GM18505 (cell line): Measurements from ENCODE around the gene CCDC195.

Experiments
- ATAC-seq: cut with Tn5 transposase; IDR thresholded peaks from one replicate; pipeline ENCODE4 v1.9.1; 2021; ENCODE audit not compliant: unreplicated experiment
- POLR2A ChIP-seq: IDR thresholded peaks from 4 replicates; pipeline ENCODE4 v1.6.1; 2011; ENCODE audit warnings: borderline replicate concordance; ENCODE audit not compliant: insufficient read depth, insufficient read length; ENCODE audit errors: extremely low read depth

The CCDC195 gene

DNA sequence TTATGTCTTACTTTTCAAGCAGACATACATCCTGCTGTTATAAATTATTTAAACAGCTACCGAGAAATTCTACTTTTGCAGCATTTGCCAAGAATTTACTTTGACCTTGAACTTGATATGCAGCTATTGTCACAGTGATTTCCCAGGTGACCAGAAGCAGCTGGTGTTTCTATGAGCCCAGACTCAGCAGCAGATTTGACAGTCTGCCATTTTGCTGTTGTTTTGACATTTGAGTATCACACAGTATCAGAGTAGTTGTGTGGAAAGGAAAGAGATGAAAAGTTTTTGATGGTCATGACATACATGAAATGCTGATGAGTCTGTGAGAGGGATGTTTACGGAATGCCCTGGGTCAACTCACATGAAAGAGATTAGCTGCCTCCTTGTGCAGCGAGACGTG, 6.6 kb upstream of the CCDC195 start:
- no peak for ATAC-seq
- no peak for TF ChIP-seq POLR2A

DNA sequence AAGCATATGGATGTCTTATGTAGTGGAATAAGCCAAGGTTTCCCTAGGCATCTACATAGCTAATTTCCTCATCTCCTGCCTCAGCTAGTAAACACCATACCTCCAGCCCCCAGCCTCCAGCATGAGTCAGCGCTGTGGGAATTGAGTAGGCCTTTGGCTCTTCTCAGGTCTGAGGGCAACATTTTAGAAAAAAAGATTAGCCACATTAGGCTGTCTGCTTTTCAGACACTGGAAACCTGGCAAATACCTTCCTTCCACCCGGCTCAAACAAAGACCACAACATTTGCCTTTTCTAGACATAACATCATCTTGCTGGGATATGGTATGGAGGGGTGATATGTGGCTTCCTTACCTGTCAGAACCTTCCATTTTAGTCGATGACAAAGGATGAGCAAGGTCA, 6.1 kb upstream of the CCDC195 start:
- ATAC-seq: no peak
- no peak for TF ChIP-seq POLR2A

DNA sequence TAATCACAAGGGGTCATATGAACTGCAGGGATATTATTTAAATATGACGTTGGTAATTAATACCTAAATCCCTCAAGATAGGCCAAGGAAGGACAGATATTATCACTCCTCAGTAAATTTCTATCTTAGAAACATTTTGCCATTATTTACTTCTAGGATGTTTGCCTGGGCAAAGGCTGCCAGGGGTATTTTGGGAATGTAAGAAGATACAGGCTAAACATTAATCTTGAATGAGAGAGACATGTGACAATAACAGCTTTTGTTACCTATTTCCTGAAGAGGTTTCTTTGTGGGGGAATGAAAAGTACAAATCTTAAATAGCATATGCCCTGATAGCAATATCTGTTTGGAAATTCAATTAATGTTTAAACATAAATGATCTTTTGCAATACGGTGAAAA, 756 bp upstream of the CCDC195 start:
- no peak for ATAC-seq
- TF ChIP-seq POLR2A: no peak

DNA sequence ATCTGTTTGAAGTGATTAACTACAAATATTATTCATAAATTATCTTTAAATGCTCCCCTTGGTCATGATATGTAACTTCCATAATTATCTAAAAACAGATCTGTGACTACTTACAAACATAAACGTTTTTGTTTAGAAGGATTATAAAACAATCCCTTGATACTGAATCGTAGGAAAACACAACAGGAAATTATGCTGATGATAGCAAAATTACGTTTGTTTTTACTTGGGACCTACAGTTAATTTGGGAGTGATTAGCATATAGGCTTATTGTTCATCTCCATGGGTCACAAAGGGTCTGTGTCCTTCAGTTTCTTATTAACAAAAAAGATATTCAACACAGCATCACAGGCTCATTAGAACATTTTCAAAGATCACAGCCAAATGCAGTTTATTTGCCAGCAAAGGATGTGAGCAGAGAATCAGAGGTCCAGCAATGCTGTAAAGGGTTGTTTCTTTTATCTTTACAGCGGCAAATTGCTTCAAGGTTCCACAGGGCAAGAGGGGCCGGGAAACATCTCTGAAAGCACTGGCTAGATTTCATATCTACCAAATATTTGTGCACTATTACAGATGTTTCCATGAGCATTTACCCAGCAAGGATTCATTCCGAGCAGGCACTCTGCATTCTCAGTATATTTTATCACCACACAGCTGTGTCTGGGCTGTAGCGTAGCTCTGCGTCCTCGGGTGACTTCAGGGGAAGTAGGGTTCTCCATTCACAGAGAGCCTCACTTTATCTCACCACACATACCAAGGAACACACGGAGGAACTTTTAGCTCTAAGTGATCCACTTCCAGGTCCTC, 4.1 kb downstream of the CCDC195 start:
- no peak for ATAC-seq
- TF ChIP-seq POLR2A: no peak

DNA sequence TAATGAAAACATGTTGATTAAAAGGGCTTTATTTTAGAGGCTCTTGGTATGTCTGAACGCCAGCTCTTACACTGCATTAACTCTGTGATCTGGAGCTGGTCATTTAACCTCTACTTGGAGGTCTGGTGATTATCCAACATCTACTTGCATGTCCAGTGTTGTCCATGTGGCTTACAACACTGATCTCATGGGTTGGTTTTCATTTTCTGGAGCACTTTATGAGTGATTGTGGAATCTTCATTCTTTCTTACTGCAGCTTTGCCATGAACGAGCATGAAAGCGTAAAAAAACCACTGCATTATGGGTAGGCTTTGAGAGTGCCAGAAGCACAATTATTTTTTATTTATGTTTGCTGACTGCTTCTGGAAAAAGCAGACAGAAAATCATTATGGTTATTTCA, 4.8 kb downstream of the CCDC195 start:
- TF ChIP-seq POLR2A: no peak
- ATAC-seq: no peak

DNA sequence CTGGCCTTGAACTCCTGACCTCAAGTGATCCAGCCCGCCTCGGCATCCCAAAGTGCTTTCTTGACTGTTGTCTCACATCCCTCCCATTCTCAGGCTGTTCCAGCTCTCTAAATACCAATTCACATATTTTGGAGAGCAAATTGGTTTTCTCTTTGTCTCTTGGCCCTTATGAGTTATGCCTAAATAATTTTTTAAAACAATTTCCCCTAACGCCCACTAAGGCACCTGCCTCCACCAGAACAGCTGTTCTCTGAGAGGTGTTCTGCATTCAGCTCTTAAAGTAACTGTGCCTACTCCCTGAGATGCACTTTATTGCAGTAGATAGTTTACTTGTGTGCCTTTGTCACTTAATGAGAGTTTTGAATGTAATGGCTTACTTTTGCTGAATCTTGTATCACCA, 6.9 kb downstream of the CCDC195 start:
- TF ChIP-seq POLR2A: no peak
- no peak for ATAC-seq

DNA sequence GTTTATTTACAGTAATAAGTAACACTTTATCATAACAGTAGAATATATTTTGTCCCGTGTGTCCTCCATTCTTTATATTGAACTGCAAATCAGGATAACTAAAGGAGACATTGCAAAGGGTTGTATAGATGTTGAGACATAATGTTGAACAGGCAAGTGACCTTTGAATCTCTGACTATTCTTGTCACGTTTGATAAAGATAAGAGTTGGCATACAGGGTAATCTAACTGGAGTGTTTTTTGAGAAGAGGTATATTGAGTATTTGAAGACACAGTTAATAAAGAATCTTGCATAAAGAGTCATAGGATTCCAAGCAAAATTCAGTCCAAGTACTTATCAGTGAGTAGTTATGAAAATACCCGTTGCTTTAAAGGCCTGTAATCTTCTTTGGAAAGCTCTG, 21.7 kb downstream of the CCDC195 start:
- no peak for TF ChIP-seq POLR2A

DNA sequence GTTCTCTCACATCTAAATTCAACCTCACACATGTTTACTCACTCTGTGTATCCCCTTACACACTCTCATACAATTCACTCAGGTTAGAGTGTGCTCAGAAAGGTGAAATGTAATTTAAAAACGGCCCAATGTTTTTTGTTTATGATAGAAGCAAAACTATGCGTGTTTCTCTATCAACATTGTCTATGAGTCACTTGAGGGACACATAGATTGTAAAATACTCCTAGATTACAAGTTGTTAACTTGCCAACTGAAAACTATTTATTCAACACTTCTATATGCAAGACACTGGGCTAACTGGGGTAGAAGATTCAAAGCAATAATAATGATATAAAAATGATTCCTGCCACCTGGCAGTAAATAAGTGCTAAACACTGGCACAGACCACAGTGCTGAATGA, 24.6 kb downstream of the CCDC195 start:
- TF ChIP-seq POLR2A: no peak
- ATAC-seq: no peak

More for the DNA sequence above, 21.7 kb downstream of the CCDC195 start:
- no peak for ATAC-seq

DNA sequence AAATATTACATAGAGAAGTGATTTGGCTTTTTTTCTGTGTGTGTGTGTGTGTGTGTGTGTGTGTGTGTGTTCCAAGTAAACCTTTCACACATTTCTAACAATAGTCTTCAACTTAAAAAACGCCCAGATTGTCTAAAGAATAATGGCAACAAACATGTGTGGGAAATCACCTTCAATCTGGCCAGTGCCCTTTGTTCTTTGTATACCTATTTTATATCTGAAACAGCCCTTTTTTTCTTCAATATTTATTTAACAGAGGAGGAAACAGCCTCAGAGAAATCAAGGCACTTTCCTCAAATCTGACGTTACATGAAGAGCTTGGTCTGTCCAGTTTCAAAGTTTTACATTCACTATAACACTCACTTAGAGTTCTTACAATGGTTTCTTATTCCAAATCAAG, 25.3 kb downstream of the CCDC195 start:
- no peak for ATAC-seq

DNA sequence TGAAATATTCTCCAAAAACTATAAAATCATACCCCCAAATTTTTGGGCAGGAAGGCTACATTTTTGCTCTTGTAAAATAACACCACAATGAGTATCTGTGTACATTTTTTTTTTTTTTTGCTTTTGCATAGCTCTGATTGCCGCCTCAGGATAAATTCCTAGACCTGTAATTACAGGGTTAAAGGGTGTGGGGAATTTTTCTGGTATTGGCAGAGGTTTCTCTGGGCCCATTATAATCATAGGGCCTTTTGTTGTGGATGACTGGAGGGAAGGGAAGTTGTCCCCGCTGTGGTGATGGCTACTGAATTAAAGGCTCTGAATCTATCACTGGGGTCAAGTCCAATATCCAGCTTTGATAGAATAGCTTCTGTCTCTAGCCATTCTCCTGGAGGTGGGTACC, 26.6 kb downstream of the CCDC195 start:
- ATAC-seq: no peak
- no peak for TF ChIP-seq POLR2A

More for the DNA sequence above, 25.3 kb downstream of the CCDC195 start:
- no peak for TF ChIP-seq POLR2A

DNA sequence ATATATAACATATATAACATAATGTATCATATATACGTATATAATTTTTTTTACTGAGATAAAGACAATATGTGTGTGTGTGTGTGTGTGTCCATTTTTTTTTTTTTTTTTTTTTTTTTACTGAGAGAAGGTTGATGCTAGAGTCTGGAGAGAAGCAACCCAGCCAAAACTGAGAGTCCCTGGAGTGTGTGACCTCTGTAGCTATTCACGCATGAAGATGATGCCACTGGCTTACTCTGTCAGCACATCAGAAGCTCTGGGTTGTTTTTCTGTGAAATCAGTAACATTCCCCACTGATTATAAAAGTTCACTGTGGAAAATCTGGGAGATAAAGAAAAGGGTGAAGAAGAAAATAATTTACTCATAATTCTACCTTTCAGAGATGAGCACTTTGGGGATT, 27.2 kb downstream of the CCDC195 start:
- no peak for TF ChIP-seq POLR2A
- ATAC-seq: no peak

DNA sequence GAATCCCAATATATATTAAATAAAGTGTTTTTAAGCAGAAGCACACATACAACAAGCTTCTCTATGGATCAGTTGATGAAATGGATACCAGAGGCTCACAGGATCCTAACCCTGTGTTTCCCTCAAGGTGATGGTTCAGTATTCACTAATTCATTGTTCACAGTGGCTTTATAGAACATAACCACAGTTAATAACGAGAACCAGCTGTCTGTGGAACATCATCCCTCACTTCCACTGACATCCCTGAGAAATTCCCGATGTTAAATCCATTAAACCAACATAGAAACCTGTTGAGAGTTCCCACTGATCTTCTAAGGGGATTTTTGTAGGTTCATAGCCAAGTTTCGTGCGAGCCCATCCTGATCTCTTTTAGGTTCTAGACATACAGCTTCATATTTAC, 29.0 kb downstream of the CCDC195 start:
- TF ChIP-seq POLR2A: no peak
- no peak for ATAC-seq

DNA sequence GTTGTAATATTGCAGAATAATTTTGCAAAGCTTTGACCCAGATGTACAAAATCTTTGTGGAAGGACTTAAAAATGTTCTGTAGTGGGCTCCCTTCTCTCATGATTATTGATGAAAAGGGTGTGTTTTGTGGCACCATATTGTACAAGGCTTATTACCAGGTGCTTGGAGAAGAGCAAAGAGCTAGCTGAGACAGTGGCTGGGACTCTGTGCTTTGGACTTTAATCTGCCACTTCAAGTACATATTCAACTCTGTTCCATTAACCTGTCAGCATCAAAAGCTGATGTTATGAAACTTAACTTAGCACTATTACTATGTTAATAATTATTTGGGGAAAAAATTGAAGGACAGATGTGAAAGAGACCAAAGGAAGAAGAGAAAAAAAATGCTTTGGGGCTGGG, 31.0 kb downstream of the CCDC195 start:
- no peak for ATAC-seq
- TF ChIP-seq POLR2A: no peak

DNA sequence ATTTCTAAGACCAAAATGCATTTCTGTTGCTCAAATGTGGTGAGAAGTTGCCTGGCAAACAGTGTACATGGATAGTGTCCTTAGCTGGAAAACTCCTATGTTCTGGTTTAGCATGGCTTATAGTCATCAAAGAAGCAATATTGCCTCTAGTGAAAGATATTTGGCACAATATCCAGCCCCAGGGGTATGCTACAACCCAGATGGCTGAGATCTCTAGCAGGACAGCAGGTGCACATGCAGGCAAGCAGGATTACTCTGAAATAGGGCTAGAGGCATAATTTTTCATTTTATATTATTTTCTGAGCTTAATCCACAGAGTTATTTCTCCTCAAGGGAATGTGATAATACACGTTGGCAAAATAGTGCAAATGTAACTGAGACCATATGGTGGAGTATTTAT, 34.0 kb downstream of the CCDC195 start:
- TF ChIP-seq POLR2A: no peak
- ATAC-seq: no peak

DNA sequence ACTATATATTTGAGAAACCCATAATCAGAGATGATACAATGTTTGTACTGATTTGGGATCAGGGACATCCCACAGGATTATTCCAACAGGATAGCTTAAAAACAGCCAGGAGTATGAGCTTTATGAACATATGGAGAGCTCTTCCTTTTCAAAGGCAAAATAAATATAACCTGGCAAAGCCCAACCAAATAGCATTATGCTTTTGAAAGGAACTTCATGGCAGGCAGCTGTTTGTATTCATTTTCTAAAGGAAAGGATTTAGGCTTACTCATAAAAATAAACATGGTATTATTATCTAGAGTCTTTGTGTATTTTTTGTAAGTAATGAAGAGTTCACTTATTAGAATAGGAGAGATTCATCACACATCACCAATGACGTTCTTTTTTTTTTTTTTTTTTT, 44.4 kb downstream of the CCDC195 start:
- no peak for TF ChIP-seq POLR2A
- ATAC-seq: no peak
